A673 (cell line): ENCODE measurements around the gene BACH2.

Experiments used
- CTCF ChIP-seq: fragments of 300-800, 200-600 bp; sonication (generic); conservative IDR thresholded peaks from 2 replicates; pipeline ENCODE4 v1.5.1; 2017; ENCODE audit warnings: low read depth, mild to moderate bottlenecking, antibody characterized with exemption, low read length, moderate library complexity, mixed read lengths
- EZH2 ChIP-seq: fragments of 200-600 bp; sonication (generic); IDR thresholded peaks from 2 replicates; pipeline ENCODE4 v1.6.1; 2017; ENCODE audit warnings: borderline replicate concordance, low read depth, mild to moderate bottlenecking, mixed read lengths, antibody characterized with exemption, low read length; ENCODE audit not compliant: poor library complexity, severe bottlenecking

GRCh38 chr6:90178384-90178855, 118.2 kb downstream of the BACH2 start:
- no peak for TF ChIP-seq EZH2
- no peak for TF ChIP-seq CTCF
